ENCODE data around the gene KRT73. TPM values are rescaled to one million over a fixed set of nuclear protein-coding genes. Genes with fewer than 3 reads are reported as not detected.

Gene KRT73
- total RNA-seq, 1 donor from 2014 or later, result not detected

GRCh38 chr12:52662918-52663229 lies 44.5 kb upstream of the KRT73 start:
- DNase-seq (ENCODE audit: low spot score), result no peak
- Mint-ChIP-seq H3K4me1 (ENCODE audit: low read depth) (no peaks in the 10 kb centered on the region), H3K4me3 (ENCODE audit: unreplicated experiment) (no peak overlapping the region), H3K27me3 (ENCODE audit: low read depth) (peaks cover 72% of the 10 kb centered on the region), H3K27ac (ENCODE audit: unreplicated experiment) (no peak overlapping the region), H3K36me3 (ENCODE audit: low read depth) (no peaks in the 10 kb centered on the region), H3K9me3 (ENCODE audit: low read depth) (no peaks in the 10 kb centered on the region)
- TF ChIP-seq CTCF (IDR thresholded peaks at IDR 0.05), result no peak

DNA sequence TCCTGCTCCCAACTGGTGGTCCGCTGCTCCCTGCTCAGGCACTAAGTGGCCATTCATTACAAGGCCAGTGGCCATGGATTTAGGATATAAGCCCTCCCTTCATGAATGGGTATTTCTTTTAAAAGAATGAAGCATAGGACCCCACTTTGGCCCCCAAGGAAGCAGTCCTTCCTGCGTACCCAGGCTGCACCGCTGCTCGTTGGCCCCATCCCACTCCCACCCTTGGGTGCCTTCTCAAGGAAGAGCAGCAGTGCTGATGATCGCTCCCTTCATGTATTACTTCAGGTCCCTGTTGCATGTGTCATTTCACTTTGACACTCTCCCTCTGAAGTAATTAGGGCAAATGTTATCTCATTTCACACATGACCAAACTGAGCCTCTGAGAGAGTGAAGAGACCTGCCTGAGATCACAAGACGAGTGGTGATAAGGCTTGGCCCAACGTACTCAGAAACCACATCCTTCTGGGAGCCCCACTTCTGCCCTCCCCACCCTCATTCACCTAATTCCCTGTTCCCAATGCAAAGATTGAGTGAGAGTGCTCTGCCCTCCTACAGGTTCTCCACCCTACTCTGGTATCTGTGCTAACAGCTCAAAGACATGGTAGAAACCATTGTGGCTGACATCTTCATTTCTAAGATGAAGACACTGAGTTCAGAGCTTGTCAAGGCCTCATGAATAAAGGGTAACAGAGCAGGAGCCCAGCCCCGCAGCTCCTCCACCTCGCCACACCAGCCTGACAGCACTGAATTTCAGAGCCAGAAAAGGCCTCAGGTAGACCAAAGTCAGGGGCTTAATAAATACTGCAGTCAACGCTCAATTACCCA lies 43.9 kb upstream of the KRT73 start:
- H3K9me3 Mint-ChIP-seq (ENCODE audit: low read depth), result no peaks in the 10 kb centered on the region
- TF ChIP-seq CTCF (IDR thresholded peaks at IDR 0.05), result no peak
- no peaks in the 10 kb centered on the region for H3K4me1 Mint-ChIP-seq (ENCODE audit: low read depth)
- H3K27ac Mint-ChIP-seq (ENCODE audit: unreplicated experiment), result no peak overlapping the region
- no peak for DNase-seq (ENCODE audit: low spot score)
- H3K36me3 Mint-ChIP-seq (ENCODE audit: low read depth), result no peaks in the 10 kb centered on the region
- H3K27me3 Mint-ChIP-seq (ENCODE audit: low read depth), result peaks cover 73% of the 10 kb centered on the region
- H3K4me3 Mint-ChIP-seq (ENCODE audit: unreplicated experiment), result no peak overlapping the region

- DNase-seq (ENCODE audit: low spot score), result no peak
- TF ChIP-seq CTCF (IDR thresholded peaks at IDR 0.05), result no peak
- no peak overlapping the region for H3K4me3 Mint-ChIP-seq (ENCODE audit: unreplicated experiment)
- no peaks in the 10 kb centered on the region for H3K4me1 Mint-ChIP-seq (ENCODE audit: low read depth)
- H3K27ac Mint-ChIP-seq (ENCODE audit: unreplicated experiment), result no peak overlapping the region
- no peaks in the 10 kb centered on the region for H3K36me3 Mint-ChIP-seq (ENCODE audit: low read depth)
- peaks cover 74% of the 10 kb centered on the region for H3K27me3 Mint-ChIP-seq (ENCODE audit: low read depth)
- H3K9me3 Mint-ChIP-seq (ENCODE audit: low read depth), result no peaks in the 10 kb centered on the region
Observed at GRCh38 chr12:52661668-52662067, 43.3 kb upstream of the KRT73 start.

GRCh38 chr12:52660934-52661499 lies 42.7 kb upstream of the KRT73 start:
- TF ChIP-seq CTCF (IDR thresholded peaks at IDR 0.05), result no peak
- Mint-ChIP-seq H3K27me3 (ENCODE audit: low read depth) (peaks cover 73% of the 10 kb centered on the region), H3K4me1 (ENCODE audit: low read depth) (no peaks in the 10 kb centered on the region), H3K9me3 (ENCODE audit: low read depth) (no peaks in the 10 kb centered on the region), H3K27ac (ENCODE audit: unreplicated experiment) (no peak overlapping the region), H3K4me3 (ENCODE audit: unreplicated experiment) (no peak overlapping the region), H3K36me3 (ENCODE audit: low read depth) (no peaks in the 10 kb centered on the region)
- DNase-seq (ENCODE audit: low spot score), result no peak

- no peaks in the 10 kb centered on the region for H3K36me3 Mint-ChIP-seq (ENCODE audit: low read depth)
- no peak for TF ChIP-seq CTCF (IDR thresholded peaks at IDR 0.05)
- no peak for DNase-seq (ENCODE audit: low spot score)
- H3K4me1 Mint-ChIP-seq (ENCODE audit: low read depth), result no peaks in the 10 kb centered on the region
- no peaks in the 10 kb centered on the region for H3K9me3 Mint-ChIP-seq (ENCODE audit: low read depth)
- H3K27ac Mint-ChIP-seq (ENCODE audit: unreplicated experiment), result no peak overlapping the region
- H3K27me3 Mint-ChIP-seq (ENCODE audit: low read depth), result peaks cover 76% of the 10 kb centered on the region
- no peak overlapping the region for H3K4me3 Mint-ChIP-seq (ENCODE audit: unreplicated experiment)
Observed at GRCh38 chr12:52659951-52660350, 41.6 kb upstream of the KRT73 start.
